CD4-positive, alpha-beta T cell (primary cell): ENCODE data around the gene NXPH4. TPM values are rescaled to one million over a fixed set of nuclear protein-coding genes. Genes with fewer than 3 reads are reported as not detected.

Experiments used
- ATAC-seq: fragments of 200-7000 bp; cut with Tn5 transposase; one replicate; pipeline ENCODE4 v1.10.0; 2022; ENCODE audit warnings: mild to moderate bottlenecking; ENCODE audit not compliant: poor library complexity
- CTCF ChIA-PET: fragments of 350-600 bp; sonication (Branson Sonifier 250); formaldehyde crosslinking; loops from one replicate; lab custom pipeline; 2021; ENCODE audit warnings: antibody characterized with exemption, inconsistent platforms; lab: Charles Lee
- POLR2A ChIA-PET: fragments of 350-600 bp; sonication (Branson Sonifier 250); formaldehyde crosslinking; loops from one replicate; lab custom pipeline; 2021; ENCODE audit warnings: antibody characterized with exemption, inconsistent platforms; lab: Charles Lee
- DNase-seq, 14 experiments: peaks; one replicate each; pipeline ENCODE4 v3.0.0-alpha.2; 2013 to 2020; ENCODE audit warnings: mixed read lengths in 2 of 14
- H3K27ac ChIP-seq, 2 donors: one replicate each; pipeline versions ENCODE4 v1.5.1 to v1.7.0; 2013; ENCODE audit warnings: low read length in 2 of 2, low read depth in 1 of 2, mild to moderate bottlenecking in 1 of 2
- H3K27me3 ChIP-seq, 2 experiments: 1 replicate in 1 of 2; 2 replicates in 1 of 2; pipeline versions ENCODE4 v1.6.1 to v1.7.0; 2013; ENCODE audit warnings: low read length in 2 of 2, control low read depth in 1 of 2, mild to moderate bottlenecking in 1 of 2, moderate library complexity in 1 of 2; ENCODE audit not compliant: insufficient read depth in 2 of 2, control insufficient read depth in 1 of 2
- H3K36me3 ChIP-seq: one replicate; pipeline ENCODE4 v1.6.1; 2013; ENCODE audit warnings: low read length, control low read depth; ENCODE audit not compliant: insufficient read depth
- H3K4me1 ChIP-seq: one replicate; pipeline ENCODE4 v1.6.1; 2013; ENCODE audit warnings: low read length, control low read depth; ENCODE audit not compliant: insufficient read depth
- H3K4me3 ChIP-seq: one replicate; pipeline ENCODE4 v1.5.1; 2013; ENCODE audit warnings: mild to moderate bottlenecking, low read length, moderate library complexity
- H3K9me3 ChIP-seq, 2 experiments: 1 replicate in 1 of 2; 2 replicates in 1 of 2; pipeline versions ENCODE4 v1.6.1 to v1.7.0; 2013; ENCODE audit warnings: low read length in 2 of 2, mild to moderate bottlenecking in 2 of 2, control low read depth in 1 of 2, moderate library complexity in 1 of 2; ENCODE audit not compliant: control insufficient read depth in 1 of 2, insufficient read depth in 1 of 2
- H3K27ac Mint-ChIP-seq: one replicate; pipeline ENCODE4 v1.8.0; 2020; ENCODE audit warnings: mixed read lengths
- H3K27me3 Mint-ChIP-seq: one replicate; pipeline ENCODE4 v1.8.0; 2021; ENCODE audit warnings: mixed read lengths
- H3K36me3 Mint-ChIP-seq: one replicate; pipeline ENCODE4 v1.8.0; 2021; ENCODE audit warnings: low read depth, mixed read lengths
- H3K4me1 Mint-ChIP-seq: one replicate; pipeline ENCODE4 v1.8.0; 2021; ENCODE audit warnings: low read depth, mixed read lengths
- H3K4me3 Mint-ChIP-seq: one replicate; pipeline ENCODE4 v1.8.0; 2020; ENCODE audit warnings: mild to moderate bottlenecking, mixed read lengths
- H3K9me3 Mint-ChIP-seq: one replicate; pipeline ENCODE4 v1.8.0; 2020; ENCODE audit warnings: mixed read lengths
- CTCF ChIP-seq: fragments of 200-600 bp; IDR thresholded peaks from one replicate; pipeline ENCODE4 v1.8.0; 2022; ENCODE audit warnings: antibody characterized with exemption, mild to moderate bottlenecking
- intact Hi-C, 2 experiments: fragments of 100-400 bp; cut with DNase I in 1 of 2; cut with micrococcal nuclease in 1 of 2; formaldehyde crosslinking; loops; one replicate each; pipeline versions ENCODE4 v1.15.1 to v1.9.0; 2023 to 2025; cut with DNase I, micrococcal nuclease
- total RNA-seq, 174 experiments: library from RNA in 2 of 174; stranded (reverse) in 2 of 174; gene quantifications; one replicate each; pipeline ENCODE4 v1.2.3 and lab custom pipeline; 2021 to 2026

NXPH4 gene
- total RNA-seq, 2 experiments from 2014 or later: not detected

GRCh38 chr12:57203791-57204190, 12.8 kb upstream of the NXPH4 start:
- CTCF ChIA-PET: no interaction called here
- ATAC-seq (no peak), DNase-seq (no peak)
- POLR2A ChIA-PET: no interaction called here
- no peaks in the 10 kb centered on the region for H3K27me3 ChIP-seq
- H3K9me3 Mint-ChIP-seq: no peaks in the 10 kb centered on the region
- H3K4me1 Mint-ChIP-seq: no peaks in the 10 kb centered on the region
- H3K27me3 Mint-ChIP-seq: no peaks in the 10 kb centered on the region
- no peak overlapping the region for H3K27ac ChIP-seq
- peaks cover 10% of the 10 kb centered on the region for H3K36me3 Mint-ChIP-seq
- H3K4me3 ChIP-seq: no peak overlapping the region
- H3K36me3 ChIP-seq: peaks cover 1% of the 10 kb centered on the region
- H3K9me3 ChIP-seq: no peaks in the 10 kb centered on the region
- no peak for TF ChIP-seq CTCF
- H3K27ac Mint-ChIP-seq: no peak overlapping the region
- no peaks in the 10 kb centered on the region for H3K4me1 ChIP-seq
- intact Hi-C loops: no loop called here
- no peak overlapping the region for H3K4me3 Mint-ChIP-seq

- no peaks in the 10 kb centered on the region for H3K36me3 ChIP-seq
- peaks cover 10% of the 10 kb centered on the region for H3K36me3 Mint-ChIP-seq
- CTCF ChIA-PET: no interaction called here
- no peak for TF ChIP-seq CTCF
- no peak overlapping the region for H3K4me3 Mint-ChIP-seq
- H3K27ac ChIP-seq: no peak overlapping the region
- DNase-seq (no peak), ATAC-seq (no peak)
- intact Hi-C loops: no loop called here
- H3K9me3 Mint-ChIP-seq: no peaks in the 10 kb centered on the region
- H3K4me1 ChIP-seq: no peaks in the 10 kb centered on the region
- H3K4me1 Mint-ChIP-seq: no peaks in the 10 kb centered on the region
- H3K27me3 ChIP-seq: no peaks in the 10 kb centered on the region
- no peak overlapping the region for H3K27ac Mint-ChIP-seq
- no peaks in the 10 kb centered on the region for H3K27me3 Mint-ChIP-seq
- H3K9me3 ChIP-seq: no peaks in the 10 kb centered on the region
- POLR2A ChIA-PET: no interaction called here
- no peak overlapping the region for H3K4me3 ChIP-seq
Observed at GRCh38 chr12:57204454-57204853, 12.1 kb upstream of the NXPH4 start.

GRCh38 chr12:57205186-57205585, 11.4 kb upstream of the NXPH4 start:
- H3K4me1 Mint-ChIP-seq: no peaks in the 10 kb centered on the region
- peaks cover 10% of the 10 kb centered on the region for H3K36me3 Mint-ChIP-seq
- no peaks in the 10 kb centered on the region for H3K9me3 ChIP-seq
- no peak overlapping the region for H3K27ac ChIP-seq
- no peaks in the 10 kb centered on the region for H3K36me3 ChIP-seq
- no peak overlapping the region for H3K4me3 ChIP-seq
- H3K27ac Mint-ChIP-seq: no peak overlapping the region
- H3K4me3 Mint-ChIP-seq: no peak overlapping the region
- no peaks in the 10 kb centered on the region for H3K4me1 ChIP-seq
- no peaks in the 10 kb centered on the region for H3K9me3 Mint-ChIP-seq
- TF ChIP-seq CTCF: no peak
- DNase-seq (no peak), ATAC-seq (no peak)
- ChIA-PET CTCF (no interaction called here), POLR2A (no interaction called here)
- intact Hi-C loops: no loop called here
- no peaks in the 10 kb centered on the region for H3K27me3 Mint-ChIP-seq
- H3K27me3 ChIP-seq: no peaks in the 10 kb centered on the region
